ENCODE results near the gene ALKBH3.

DNA sequence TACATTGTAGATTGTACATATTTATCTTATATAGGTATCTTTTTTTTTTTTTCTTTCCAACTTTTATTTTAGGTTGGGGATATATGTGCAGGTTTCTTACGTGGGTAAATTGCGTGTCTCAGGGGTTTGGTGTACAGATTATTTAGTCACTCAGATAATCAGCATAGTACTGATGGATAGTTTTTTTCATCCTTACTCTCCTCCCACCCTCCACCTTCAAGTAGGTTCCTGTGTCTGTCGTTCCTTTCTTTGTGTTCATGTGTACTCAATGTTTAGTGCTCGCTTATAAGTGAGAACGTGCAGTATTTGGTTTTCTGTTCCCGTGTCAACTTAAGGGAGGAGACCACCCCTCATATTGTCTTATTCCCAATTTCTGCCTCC, 71.4 kb downstream of the ALKBH3 start:
- TF ChIP-seq, protein P1, sequence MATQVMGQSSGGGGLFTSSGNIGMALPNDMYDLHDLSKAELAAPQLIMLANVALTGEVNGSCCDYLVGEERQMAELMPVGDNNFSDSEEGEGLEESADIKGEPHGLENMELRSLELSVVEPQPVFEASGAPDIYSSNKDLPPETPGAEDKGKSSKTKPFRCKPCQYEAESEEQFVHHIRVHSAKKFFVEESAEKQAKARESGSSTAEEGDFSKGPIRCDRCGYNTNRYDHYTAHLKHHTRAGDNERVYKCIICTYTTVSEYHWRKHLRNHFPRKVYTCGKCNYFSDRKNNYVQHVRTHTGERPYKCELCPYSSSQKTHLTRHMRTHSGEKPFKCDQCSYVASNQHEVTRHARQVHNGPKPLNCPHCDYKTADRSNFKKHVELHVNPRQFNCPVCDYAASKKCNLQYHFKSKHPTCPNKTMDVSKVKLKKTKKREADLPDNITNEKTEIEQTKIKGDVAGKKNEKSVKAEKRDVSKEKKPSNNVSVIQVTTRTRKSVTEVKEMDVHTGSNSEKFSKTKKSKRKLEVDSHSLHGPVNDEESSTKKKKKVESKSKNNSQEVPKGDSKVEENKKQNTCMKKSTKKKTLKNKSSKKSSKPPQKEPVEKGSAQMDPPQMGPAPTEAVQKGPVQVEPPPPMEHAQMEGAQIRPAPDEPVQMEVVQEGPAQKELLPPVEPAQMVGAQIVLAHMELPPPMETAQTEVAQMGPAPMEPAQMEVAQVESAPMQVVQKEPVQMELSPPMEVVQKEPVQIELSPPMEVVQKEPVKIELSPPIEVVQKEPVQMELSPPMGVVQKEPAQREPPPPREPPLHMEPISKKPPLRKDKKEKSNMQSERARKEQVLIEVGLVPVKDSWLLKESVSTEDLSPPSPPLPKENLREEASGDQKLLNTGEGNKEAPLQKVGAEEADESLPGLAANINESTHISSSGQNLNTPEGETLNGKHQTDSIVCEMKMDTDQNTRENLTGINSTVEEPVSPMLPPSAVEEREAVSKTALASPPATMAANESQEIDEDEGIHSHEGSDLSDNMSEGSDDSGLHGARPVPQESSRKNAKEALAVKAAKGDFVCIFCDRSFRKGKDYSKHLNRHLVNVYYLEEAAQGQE (IDR thresholded peaks at IDR 0.05; ENCODE audit: insufficient read depth in 1 of 2, low read depth in 2 of 2, low read length in 2 of 2), result no peak
- TF ChIP-seq POLR2AphosphoS5 (IDR thresholded peaks at IDR 0.05; ENCODE audit: low read depth, low read length) (no peak), SIN3A (IDR thresholded peaks at IDR 0.05; ENCODE audit: borderline replicate concordance, insufficient read depth, low read length) (no peak), TAF1 (IDR thresholded peaks at IDR 0.05; ENCODE audit: borderline replicate concordance, insufficient read depth, low read length) (no peak)

Measured in PFSK-1 (cell line).